NCI-H128 (cell line): ENCODE measurements around the gene ZCWPW1.

Source experiments
- DNase-seq: peaks from one replicate; lab custom pipeline; 2025; ENCODE audit not compliant: unreplicated experiment; lab: John Stamatoyannopoulos, UW

Gene ZCWPW1, protein sequence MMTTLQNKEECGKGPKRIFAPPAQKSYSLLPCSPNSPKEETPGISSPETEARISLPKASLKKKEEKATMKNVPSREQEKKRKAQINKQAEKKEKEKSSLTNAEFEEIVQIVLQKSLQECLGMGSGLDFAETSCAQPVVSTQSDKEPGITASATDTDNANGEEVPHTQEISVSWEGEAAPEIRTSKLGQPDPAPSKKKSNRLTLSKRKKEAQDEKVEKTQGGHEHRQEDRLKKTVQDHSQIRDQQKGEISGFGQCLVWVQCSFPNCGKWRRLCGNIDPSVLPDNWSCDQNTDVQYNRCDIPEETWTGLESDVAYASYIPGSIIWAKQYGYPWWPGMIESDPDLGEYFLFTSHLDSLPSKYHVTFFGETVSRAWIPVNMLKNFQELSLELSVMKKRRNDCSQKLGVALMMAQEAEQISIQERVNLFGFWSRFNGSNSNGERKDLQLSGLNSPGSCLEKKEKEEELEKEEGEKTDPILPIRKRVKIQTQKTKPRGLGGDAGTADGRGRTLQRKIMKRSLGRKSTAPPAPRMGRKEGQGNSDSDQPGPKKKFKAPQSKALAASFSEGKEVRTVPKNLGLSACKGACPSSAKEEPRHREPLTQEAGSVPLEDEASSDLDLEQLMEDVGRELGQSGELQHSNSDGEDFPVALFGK

DNA sequence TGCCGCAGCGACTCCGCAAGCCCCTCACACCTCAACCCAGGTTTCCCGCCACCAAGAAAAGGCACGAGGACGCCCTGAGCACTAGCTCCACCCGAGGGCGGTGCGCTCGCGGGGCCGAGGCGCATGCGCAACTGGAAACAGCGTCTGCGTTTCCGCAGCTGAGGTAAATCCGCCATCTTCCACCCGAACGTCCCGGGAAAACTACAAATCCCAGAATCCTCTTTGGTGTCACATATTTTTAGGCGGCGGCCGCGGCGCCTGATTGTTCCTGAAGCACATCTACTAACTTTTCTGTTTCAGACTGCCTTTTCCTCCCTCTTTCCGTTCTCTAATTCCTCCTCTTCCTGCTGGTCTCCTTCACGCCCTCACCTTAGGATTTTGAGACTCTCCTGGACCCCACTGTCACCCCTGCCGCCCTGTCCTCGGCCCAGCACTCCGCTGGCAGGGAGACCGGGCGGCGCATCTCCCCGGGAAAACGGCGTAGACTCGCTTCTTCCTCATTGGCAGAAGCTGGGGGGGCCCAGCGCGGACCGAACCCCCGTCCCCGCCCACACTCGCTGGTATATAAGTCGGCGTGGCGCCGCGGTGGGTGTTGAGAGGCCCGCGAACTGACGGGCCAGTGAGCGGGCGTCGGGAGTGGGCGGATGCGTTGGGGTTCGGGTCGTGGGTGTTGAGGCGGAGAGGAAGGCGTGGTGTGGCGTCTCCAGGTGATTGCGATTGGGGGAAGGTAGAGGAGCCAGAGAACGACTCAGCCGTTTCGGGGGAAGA lies at the start of gene ZCWPW1:
TSS of gene ZCWPW1 (minus strand) at position 505 of the 768 bp plus-strand sequence. CDS start 8,054 bp downstream, outside the sequence.
- DNase-seq = peak; percentile 84

DNA sequence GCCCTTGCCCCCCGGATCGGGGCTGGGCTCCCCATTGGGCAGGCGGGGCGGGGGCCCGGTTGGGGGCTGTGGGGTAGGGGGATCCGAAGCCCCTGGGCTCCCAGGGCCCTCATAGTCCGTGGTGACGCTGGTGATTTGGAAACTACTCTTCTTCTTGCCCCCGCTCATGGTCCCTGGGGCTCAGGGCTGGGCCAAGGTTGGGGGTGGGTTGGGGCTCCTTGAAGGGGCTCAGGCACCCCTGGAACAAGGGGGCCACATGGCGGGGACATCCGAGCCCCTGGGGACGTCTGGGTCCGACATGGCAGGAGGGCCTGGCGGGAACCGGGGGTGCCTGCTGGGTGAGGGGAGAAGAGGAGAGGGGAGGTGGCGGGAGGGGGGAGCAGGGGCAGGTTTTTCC lies 49.4 kb upstream of the ZCWPW1 start:
- DNase-seq = no peak

DNA sequence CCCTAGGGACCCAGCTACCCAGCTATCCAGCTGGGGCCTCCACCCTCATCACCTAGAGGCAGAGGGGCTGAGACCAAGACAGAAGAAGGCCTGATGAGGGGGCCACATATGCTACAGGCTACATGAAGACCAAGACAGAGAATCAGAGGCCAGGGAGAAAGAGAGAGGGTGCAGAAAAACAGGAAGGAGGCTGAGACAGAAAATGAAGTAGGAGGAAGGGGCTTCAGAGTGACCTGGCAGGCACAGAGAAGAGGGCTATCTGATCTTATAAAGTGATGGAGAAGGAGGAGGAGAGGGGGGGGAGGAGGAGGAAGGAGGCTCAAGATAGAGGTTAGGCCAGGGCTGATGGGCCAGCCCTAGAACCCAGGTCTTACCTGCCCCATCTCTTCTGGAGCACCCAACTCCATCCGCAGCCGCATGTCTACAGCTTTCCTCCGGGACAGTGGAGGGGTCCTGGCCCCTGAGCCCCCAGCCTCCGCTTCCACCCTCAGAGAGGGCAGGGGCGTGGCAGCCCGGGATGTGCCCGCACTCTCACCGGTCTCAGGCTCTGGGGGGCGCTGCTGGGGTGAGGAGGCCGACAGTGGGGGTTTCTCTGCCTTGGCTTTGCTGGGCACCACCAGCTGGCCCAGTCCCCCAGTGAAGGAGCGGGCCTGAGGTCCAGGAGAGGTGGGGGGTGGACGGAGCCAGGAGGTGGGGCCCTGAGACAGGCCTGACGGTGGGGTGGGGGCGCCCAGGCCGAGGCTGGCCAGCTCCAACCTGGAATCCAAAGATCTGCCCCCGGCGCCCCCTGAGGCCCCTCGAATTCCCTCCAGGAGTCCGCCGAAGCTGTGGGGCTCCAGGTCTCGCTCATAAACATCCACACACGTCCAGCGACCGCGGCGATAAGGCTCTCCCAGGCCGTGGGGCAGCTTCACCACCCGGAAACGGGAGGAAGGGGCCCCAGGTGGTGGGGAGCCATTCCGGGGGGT lies 48.7 kb upstream of the ZCWPW1 start:
- DNase-seq = no peak

DNA sequence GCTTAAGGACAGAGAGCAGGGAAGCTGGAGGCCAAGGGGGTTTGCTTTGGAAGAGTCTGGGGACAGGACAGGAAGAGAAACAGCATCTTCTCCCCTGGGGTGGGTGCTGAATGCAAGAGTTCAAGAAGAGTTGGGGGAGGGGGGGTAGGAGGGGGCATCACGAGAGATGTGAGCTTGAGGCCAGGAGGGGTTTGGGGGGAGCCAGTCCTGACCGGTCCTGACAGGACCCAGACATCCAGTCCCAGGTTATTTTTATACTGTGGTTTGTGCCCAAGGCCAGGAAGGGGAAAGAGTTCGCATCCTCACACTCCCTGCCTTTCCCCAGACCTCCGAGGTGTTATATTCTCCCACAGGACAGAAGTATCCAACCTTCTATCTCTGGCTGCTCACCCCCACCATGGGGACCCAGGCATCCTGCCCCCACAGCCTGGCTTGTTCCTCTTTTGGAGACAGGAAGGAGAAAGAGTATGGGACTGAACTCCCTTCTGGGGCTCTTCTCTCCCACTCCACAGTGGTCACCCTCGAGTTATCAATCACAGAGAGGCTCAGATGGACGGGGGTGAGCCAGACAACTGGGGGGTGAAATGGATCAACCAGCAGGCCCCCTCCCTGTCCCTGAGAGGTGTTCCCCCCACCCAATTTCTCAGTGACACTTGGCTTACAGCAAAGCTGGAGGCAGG lies 47.7 kb upstream of the ZCWPW1 start:
- DNase-seq = no peak

DNA sequence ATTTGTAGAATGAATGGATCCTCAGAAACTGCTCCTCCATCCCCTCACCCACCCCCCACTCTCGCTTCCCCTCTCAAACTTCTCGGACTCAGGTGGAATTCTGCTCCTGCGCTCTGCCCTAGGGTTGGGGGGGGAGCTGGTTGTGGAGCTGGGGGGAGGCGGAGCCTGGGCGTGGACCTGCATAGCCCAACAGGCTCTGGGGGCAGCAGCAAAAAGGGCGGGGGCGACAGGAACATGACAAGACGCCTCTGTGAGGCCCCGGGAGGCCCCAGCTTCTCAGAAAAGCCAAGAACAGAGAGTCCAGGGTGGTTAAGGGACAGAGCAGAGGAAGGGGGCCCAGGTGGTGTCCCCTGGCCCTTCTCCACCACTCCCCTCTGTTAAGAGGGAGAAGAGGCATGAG lies 47.0 kb upstream of the ZCWPW1 start:
- DNase-seq = no peak

DNA sequence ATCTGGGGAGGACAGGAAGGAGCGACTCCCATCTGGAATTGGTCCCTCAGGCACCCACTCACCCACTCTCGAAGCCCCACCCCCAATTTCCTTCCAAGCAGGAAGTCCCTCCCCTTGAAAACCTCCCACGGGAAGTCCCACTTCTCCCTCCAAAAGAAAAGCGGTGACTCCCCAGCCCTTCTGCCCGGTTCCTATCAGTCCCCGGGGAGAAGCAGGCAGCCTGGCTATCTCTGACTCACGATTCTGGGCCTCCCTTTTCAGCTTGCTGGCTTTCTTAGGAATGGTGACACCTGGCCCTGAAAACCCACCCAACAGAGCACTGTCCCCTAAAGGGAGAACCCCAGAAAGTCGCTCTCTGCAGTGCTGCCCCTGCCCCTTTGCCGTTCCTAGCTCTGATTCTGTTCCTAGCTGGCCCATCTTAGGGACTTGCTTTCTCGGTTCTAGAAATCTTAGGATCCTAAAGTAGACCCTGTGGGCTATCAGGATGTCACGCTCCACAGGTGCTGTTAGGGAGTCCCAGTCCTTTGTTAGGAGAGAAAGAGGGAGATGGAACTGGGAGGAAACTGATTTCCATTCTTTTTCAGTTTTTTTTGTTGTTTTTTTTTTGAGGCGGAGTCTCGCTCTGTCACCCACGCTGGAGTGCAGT lies 44.5 kb upstream of the ZCWPW1 start:
- no peak for DNase-seq

DNA sequence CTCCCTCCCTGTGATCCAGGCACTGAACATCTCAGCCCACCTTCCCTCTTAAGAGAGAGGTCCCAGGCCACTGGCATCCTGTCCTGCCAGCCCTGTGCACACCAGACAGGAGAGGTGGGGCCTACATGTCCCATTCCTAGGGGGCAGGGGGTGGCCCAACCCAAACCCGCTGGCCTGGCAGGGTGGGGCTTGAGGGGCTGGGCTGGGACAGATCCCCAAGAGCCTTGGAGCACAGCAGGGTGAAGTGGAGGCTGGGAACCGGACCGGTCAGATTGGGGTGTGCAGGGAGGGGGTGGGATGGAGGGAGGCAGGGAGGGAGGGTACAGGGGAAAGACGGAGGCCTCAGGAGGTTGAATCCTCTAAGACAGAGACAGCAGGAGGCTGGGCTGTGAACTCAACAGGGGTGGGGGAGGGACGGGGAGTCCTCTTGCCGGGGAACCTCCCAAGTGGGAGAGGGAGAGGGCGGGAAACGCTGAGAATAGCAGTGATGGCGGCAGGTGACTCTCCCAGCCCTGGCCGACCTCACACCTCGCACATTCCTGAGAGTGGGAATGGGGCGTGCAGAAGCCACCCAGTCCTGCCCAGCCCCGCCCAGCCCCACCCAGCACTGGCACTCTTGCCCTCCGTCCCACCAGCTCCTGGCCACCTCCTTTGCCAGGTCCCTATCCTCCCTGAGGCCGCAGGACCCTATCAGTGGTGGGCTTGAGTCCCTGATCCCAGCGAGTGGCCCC lies 43.8 kb upstream of the ZCWPW1 start:
- no peak for DNase-seq

DNA sequence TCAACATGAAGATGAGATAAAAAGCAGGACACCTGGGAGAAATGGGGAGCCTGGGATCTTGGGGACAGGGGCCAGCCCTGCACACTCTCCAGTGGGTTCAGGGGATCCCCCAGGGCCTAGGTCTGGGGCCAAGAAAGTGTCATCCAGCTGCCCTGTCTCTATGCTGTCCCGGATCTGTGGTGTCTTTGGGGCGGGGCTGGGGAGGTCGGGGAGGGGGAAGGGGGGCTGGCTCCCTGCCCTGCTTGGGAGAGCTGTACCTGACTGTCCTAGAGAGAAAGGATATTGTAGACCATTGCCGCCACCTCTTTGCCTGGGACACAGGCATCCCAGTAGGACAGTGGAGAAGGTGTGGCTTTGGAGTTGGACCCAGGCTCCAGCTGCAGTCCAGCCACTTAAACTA lies 42.5 kb upstream of the ZCWPW1 start:
- DNase-seq = no peak

DNA sequence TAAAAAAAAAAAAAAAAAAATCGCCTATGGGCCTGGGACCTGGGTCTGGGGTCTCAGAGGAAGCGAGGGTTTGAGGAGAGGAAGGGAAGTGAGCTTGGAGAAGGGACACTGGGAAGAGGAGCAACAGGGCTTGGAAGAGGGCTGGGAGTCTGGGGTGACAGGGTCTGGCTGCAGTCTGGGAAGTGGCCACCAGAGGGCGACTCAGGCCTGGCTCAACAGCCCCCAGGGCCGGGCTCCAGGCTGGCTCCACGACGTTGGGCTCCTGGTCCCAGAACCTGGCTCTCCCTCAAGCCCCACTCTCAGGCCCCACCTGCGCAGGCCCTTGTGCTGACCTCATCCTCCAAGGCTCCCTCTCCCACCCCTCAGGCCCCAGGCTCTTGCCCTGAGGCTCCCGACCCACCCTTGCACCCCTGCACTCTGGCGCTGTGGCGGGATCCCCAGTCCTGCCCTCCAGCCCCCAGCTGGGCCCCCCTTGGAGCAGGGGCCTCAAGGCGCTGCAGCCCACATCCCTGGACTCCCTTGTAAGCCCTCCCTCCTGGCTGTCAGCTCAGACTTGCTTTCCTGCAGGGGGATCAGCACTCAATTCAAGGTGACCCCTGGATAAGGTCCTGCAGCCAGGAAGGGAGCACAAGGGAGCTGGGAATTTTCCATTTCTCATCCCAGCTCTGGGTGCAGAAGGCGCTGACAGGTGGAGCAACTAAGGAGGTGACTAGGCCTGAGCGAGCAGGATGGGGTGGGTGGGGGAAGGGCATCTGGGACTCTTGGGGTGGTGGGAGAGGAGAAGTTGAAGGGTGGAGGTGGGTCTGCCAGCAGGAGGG lies 40.9 kb upstream of the ZCWPW1 start:
- DNase-seq = peak; percentile 14

DNA sequence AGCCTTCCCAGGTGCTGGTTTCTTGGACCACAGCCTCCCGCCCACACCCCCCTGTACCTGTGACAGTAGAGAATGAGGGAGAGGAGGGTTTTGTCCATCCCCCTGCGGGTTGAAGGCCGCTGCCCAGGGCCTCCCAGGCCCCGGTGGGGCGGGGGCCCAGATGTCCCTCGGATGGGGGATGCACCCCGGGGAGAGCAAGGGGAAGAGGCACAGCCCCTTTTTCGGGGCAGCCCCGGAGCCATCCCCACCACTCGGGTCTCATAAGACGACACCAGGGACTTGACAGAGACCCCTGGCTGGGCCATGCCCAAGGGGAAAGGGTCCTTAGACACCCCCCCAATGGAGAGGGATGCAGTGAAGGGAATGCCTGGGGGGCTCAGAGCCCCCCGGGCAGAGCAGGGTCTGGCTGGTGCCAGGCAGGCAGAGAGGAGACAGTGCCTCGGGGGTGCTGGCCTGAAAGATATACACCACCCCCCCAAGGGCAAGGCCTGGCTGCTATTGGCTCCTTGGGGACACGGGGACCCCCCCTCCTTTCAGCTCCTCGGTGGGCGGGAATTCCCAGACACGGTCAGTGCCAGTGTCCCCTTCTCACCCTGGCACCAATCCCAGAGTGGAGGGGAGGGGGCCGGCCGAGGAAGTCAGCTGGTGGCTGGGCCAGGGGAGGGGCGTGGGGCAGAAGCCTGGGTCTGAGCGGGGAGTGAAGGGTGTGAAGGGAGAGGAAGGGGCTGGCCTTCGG lies 39.3 kb upstream of the ZCWPW1 start:
- no peak for DNase-seq

DNA sequence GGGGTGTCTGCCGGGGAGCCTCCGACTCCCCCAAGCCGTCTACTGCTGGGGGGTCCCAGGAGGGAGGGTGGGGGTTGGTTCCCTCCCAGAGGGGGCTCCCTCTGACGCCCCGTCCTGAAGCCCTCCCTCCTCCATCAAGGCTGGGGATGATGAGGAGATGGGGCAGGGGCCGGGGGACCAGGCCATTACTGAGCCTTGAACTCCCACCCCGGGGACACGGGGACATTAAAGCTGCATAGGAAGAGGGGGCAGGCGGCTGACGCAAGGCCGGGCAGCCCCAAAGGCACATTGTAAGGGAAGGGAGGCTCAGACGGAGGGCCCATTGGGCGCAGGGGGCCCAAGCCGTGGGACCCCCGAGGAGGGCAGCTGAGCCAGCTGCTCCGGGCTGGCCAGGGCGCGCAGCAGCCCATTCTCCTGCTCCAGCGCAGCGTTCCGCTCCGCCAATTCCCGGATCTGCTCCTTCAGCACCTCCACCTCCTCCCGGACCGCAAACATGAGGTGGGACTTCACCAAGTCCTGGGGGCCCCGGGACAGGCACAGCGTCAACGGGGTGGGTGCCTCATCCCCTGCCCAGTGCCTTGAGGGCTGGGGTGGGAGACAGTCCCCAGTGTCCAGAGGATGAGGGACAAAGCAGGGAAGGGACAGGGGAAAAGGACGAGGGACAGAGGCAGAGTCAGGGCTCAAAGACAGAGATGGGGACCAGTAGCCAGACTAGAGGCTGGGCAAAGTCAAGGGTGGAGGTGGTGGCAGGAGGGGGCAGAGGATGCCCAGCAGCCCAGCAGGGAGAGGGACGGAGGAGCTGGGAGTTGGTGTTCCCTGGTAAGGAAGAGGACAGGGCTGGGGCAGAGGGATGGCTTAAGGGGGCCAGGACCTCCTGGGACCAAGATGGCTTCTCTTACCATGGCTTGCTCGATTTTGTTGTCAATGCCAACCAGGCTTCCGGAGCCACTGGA lies 38.4 kb upstream of the ZCWPW1 start:
- no peak for DNase-seq

DNA sequence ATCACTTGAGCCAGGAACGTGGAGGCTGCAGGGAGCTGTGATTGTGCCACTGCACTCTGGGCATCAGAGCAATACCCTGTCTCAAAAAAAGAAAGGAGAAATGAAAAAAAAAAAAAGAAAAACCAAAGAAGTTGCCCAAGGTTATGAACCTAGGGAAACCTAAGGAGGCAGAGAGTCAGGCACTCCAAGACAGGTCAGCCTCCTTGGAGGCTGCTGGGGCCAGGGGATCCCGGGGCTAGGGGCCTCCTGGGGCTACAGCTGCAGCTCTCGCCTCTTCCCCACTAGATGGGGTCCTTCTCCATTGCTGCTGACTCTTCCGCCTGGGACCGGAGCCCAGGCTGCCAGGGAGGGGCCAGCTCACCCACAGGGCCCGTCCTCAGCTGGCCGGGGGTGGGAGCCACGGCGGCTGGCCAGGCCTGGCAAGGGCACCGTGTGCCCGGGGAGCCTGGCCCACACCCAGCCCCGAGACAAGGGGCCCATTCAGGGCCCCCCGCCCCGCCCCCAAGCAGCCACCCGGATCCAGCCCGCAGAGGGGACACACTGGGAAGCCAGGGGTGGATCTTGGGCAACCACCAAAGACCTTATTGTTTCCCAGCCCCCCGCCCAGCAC lies 37.3 kb upstream of the ZCWPW1 start:
- DNase-seq = peak; percentile 23

DNA sequence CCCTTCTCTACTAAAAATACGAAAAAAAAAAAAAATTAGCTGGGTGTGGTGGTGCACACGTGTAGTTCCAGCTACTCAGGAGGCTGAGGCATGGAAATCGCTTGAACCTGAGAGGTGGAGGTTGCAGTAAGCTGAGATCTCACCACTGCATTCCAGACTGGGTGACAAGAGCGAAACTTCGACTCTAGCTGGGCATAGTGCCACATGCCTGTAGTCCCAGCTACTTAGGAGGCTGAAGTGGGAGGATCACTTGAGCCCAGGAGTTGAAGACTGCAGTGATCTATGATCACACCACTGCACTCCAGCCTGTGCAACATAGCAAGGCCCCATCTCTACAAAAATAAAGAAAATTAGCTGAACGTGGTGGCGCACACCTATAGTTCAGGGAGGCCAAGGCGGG lies 36.8 kb upstream of the ZCWPW1 start:
- no peak for DNase-seq

DNA sequence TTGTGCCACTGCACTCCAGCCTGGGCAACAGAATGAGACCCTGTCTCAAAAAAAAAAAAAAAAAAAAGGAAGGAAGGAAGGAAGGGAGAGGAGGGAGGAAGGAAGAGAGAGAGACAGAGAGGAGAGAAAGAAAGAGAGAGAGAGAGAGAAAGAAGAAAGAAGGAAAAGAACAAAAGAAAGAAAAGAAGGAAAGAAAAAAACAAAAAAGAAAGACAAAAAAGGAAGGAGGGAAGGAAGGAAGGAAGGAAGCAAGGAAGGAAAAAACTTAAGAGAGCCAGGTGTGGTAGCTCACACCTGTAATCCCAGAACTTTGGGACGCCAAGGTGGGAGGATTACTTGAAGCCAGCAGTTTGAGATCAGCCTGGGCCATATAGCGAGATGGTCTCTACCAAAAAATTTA lies 36.3 kb upstream of the ZCWPW1 start:
- no peak for DNase-seq

DNA sequence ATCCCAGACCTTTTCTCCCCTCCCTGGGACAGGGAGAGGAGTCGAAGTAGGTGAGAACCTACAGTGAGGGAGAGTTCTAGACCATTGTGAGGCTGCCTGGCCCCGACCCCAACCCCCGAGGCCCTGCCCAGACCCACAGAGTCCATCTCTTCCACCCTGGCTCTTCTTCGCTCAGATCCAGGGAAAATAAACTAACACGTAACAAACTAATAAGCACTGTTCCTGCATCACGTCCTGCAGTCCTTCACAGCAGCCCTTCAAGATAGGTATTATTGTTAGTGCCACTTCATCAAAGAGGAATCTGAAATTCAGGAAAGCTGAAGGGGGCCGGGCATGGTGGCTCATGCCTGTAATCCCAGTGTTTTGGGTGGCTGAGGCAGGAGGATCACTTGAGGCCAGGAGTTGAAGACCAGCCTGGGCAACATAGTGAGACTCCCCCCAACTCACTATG lies 35.7 kb upstream of the ZCWPW1 start, which contains the start of gene SPACDR:
TSS of gene SPACDR (minus strand) at position 51 of the 451 bp plus-strand sequence. CDS start 235 bp downstream, outside the sequence.
- no peak for DNase-seq

DNA sequence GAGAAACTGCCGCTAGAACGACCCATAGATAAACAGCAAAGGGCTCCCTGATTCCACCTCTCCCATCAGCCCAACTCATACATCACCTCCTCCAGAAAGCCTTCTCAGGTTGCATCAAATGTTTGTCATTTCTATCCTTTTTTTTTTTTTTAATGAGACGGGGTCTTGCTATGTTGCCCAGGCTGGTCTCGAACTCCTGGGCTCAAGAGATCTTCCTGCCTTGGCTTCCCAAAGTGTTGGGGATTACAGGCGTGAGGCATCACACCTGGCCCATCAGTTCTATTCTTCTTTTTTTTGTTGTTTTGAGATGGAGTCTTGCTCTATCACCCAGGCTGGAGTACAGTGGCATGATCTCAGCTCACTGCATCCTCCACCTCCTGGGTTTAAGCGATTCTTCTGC lies 28.5 kb upstream of the ZCWPW1 start:
- DNase-seq = no peak
